ENCODE results near the gene KIF21A. TPM values are rescaled to one million over a fixed set of nuclear protein-coding genes. Genes with fewer than 3 reads are reported as not detected.

The KIF21A gene
- total and polyA plus RNA-seq, 5 donors from 2014 or later: 1.7 to 10.7 (median 2.1) TPM

- Mint-ChIP-seq H3K4me1 (peaks cover 0 to 3% (median 0%) of the 10 kb centered on the region in 4 donors), H3K36me3 (peaks cover 5% of the 10 kb centered on the region)
- no peak for ATAC-seq (ENCODE audit: low read depth in 2 of 2)
Measured at GRCh38 chr12:39386335-39386734, 56.6 kb downstream of the KIF21A start.

GRCh38 chr12:39383114-39383513 is 59.8 kb downstream of the KIF21A start:
- no peaks in the 10 kb centered on the region for H3K9me3 ChIP-seq (ENCODE audit: control insufficient read depth in 2 of 2, low read length in 2 of 2)
- no peak for ATAC-seq (ENCODE audit: low read depth in 2 of 2)
- no peaks in the 10 kb centered on the region for H3K36me3 ChIP-seq (ENCODE audit: control insufficient read depth, insufficient read depth, low read length)
- no peaks in the 10 kb centered on the region for H3K4me1 ChIP-seq (ENCODE audit: control insufficient read depth, insufficient read depth, low read length, poor library complexity, severe bottlenecking)
- no peaks in the 10 kb centered on the region for H3K27me3 ChIP-seq (ENCODE audit: control insufficient read depth, insufficient read depth, low read length)
- DNase-seq: no peak
- Mint-ChIP-seq H3K9me3 (no peaks in the 10 kb centered on the region), H3K4me1 (peaks cover 0 to under 1% (median 0%) of the 10 kb centered on the region in 4 donors), H3K27ac (no peak overlapping the region), H3K4me3 (no peak overlapping the region), H3K36me3 (peaks cover 5% of the 10 kb centered on the region), H3K27me3 (no peaks in the 10 kb centered on the region)
- no peak overlapping the region for H3K27ac ChIP-seq (ENCODE audit: insufficient read depth, low read length, poor library complexity, severe bottlenecking)
- H3K4me3 ChIP-seq (ENCODE audit: low read depth, low read length): no peak overlapping the region

More at GRCh38 chr12:39386335-39386734, 56.6 kb downstream of the KIF21A start:
- H3K27me3 ChIP-seq (ENCODE audit: control insufficient read depth, insufficient read depth, low read length): no peaks in the 10 kb centered on the region
- H3K27me3 Mint-ChIP-seq: no peaks in the 10 kb centered on the region
- no peak overlapping the region for H3K4me3 ChIP-seq (ENCODE audit: low read depth, low read length)
- H3K4me3 Mint-ChIP-seq: no peak overlapping the region
- H3K9me3 Mint-ChIP-seq: no peaks in the 10 kb centered on the region
- H3K36me3 ChIP-seq (ENCODE audit: control insufficient read depth, insufficient read depth, low read length): no peaks in the 10 kb centered on the region
- no peak overlapping the region for H3K27ac ChIP-seq (ENCODE audit: insufficient read depth, low read length, poor library complexity, severe bottlenecking)
- no peaks in the 10 kb centered on the region for H3K9me3 ChIP-seq (ENCODE audit: control insufficient read depth in 2 of 2, low read length in 2 of 2)
- H3K27ac Mint-ChIP-seq: no peak overlapping the region
- H3K4me1 ChIP-seq (ENCODE audit: control insufficient read depth, insufficient read depth, low read length, poor library complexity, severe bottlenecking): no peaks in the 10 kb centered on the region
- no peak for DNase-seq

- Mint-ChIP-seq H3K36me3 (no peaks in the 10 kb centered on the region), H3K27me3 (no peaks in the 10 kb centered on the region), H3K27ac (no peak overlapping the region), H3K9me3 (peaks cover 0 to 1% (median 0%) of the 10 kb centered on the region in 7 donors), H3K4me3 (no peak overlapping the region), H3K4me1 (peaks cover 0 to 4% (median 1%) of the 10 kb centered on the region in 4 donors)
- Histone ChIP-seq H3K4me1 (ENCODE audit: control insufficient read depth, insufficient read depth, low read length, poor library complexity, severe bottlenecking) (no peaks in the 10 kb centered on the region), H3K36me3 (ENCODE audit: control insufficient read depth, insufficient read depth, low read length) (no peaks in the 10 kb centered on the region), H3K27me3 (ENCODE audit: control insufficient read depth, insufficient read depth, low read length) (no peaks in the 10 kb centered on the region), H3K27ac (ENCODE audit: insufficient read depth, low read length, poor library complexity, severe bottlenecking) (no peak overlapping the region), H3K4me3 (ENCODE audit: low read depth, low read length) (no peak overlapping the region), H3K9me3 (ENCODE audit: control insufficient read depth in 2 of 2, low read length in 2 of 2) (no peaks in the 10 kb centered on the region)
- DNase-seq: no peak
- no peak for ATAC-seq (ENCODE audit: low read depth in 2 of 2)
Measured at GRCh38 chr12:39380090-39380489, 62.8 kb downstream of the KIF21A start.

- H3K36me3 Mint-ChIP-seq: no peaks in the 10 kb centered on the region
- Histone ChIP-seq H3K36me3 (ENCODE audit: control insufficient read depth, insufficient read depth, low read length) (no peaks in the 10 kb centered on the region), H3K27ac (ENCODE audit: insufficient read depth, low read length, poor library complexity, severe bottlenecking) (no peak overlapping the region), H3K4me3 (ENCODE audit: low read depth, low read length) (no peak overlapping the region), H3K27me3 (ENCODE audit: control insufficient read depth, insufficient read depth, low read length) (no peaks in the 10 kb centered on the region), H3K4me1 (ENCODE audit: control insufficient read depth, insufficient read depth, low read length, poor library complexity, severe bottlenecking) (no peaks in the 10 kb centered on the region), H3K9me3 (ENCODE audit: control insufficient read depth in 2 of 2, low read length in 2 of 2) (no peaks in the 10 kb centered on the region)
- peaks cover under 1 to 4% (median 1%) of the 10 kb centered on the region in 4 donors for H3K4me1 Mint-ChIP-seq
- ATAC-seq (ENCODE audit: low read depth in 2 of 2): no peak
- H3K9me3 Mint-ChIP-seq: peaks cover 0 to 1% (median 0%) of the 10 kb centered on the region in 7 donors
- no peak overlapping the region for H3K4me3 Mint-ChIP-seq
- H3K27ac Mint-ChIP-seq: no peak overlapping the region
- no peaks in the 10 kb centered on the region for H3K27me3 Mint-ChIP-seq
- DNase-seq: no peak
Measured at GRCh38 chr12:39378341-39378740, 64.6 kb downstream of the KIF21A start.

- no peaks in the 10 kb centered on the region for H3K36me3 ChIP-seq (ENCODE audit: control insufficient read depth, insufficient read depth, low read length)
- no peak overlapping the region for H3K4me3 ChIP-seq (ENCODE audit: low read depth, low read length)
- DNase-seq (peak in 1 of 3 donors; percentile 10), ATAC-seq (ENCODE audit: low read depth in 2 of 2) (no peak)
- Mint-ChIP-seq H3K36me3 (no peaks in the 10 kb centered on the region), H3K27me3 (no peaks in the 10 kb centered on the region), H3K4me1 (peaks cover 4 to 13% (median 12%) of the 10 kb centered on the region in 4 donors), H3K27ac (no peak overlapping the region), H3K4me3 (no peak overlapping the region), H3K9me3 (peaks cover 0 to 1% (median 0%) of the 10 kb centered on the region in 7 donors)
- peaks cover 5% of the 10 kb centered on the region for H3K4me1 ChIP-seq (ENCODE audit: control insufficient read depth, insufficient read depth, low read length, poor library complexity, severe bottlenecking)
- no peaks in the 10 kb centered on the region for H3K27me3 ChIP-seq (ENCODE audit: control insufficient read depth, insufficient read depth, low read length)
- no peak overlapping the region for H3K27ac ChIP-seq (ENCODE audit: insufficient read depth, low read length, poor library complexity, severe bottlenecking)
- H3K9me3 ChIP-seq (ENCODE audit: control insufficient read depth in 2 of 2, low read length in 2 of 2): no peaks in the 10 kb centered on the region
Measured at GRCh38 chr12:39375206-39375808, 67.6 kb downstream of the KIF21A start.

GRCh38 chr12:39372929-39373328 is 70.0 kb downstream of the KIF21A start:
- H3K27me3 ChIP-seq (ENCODE audit: control insufficient read depth, insufficient read depth, low read length): no peaks in the 10 kb centered on the region
- H3K27me3 Mint-ChIP-seq: no peaks in the 10 kb centered on the region
- DNase-seq: peak in 2 of 3 donors; percentile 1 to 67
- peak overlapping the region; percentile 22 for H3K4me3 ChIP-seq (ENCODE audit: low read depth, low read length)
- no peaks in the 10 kb centered on the region for H3K9me3 ChIP-seq (ENCODE audit: control insufficient read depth in 2 of 2, low read length in 2 of 2)
- H3K9me3 Mint-ChIP-seq: peaks cover 0 to 1% (median 0%) of the 10 kb centered on the region in 7 donors
- no peaks in the 10 kb centered on the region for H3K36me3 ChIP-seq (ENCODE audit: control insufficient read depth, insufficient read depth, low read length)
- no peak overlapping the region for H3K27ac ChIP-seq (ENCODE audit: insufficient read depth, low read length, poor library complexity, severe bottlenecking)
- peak; percentile 79 to 89 for ATAC-seq (ENCODE audit: low read depth in 2 of 2)
- H3K27ac Mint-ChIP-seq: peak overlapping the region in 2 of 3 donors; percentile 21 to 54
- peak overlapping the region in 1 of 4 donors; percentile 4 for H3K4me3 Mint-ChIP-seq
- H3K4me1 ChIP-seq (ENCODE audit: control insufficient read depth, insufficient read depth, low read length, poor library complexity, severe bottlenecking): peaks cover 5% of the 10 kb centered on the region
- H3K36me3 Mint-ChIP-seq: peaks cover 5% of the 10 kb centered on the region
- peaks cover 4 to 14% (median 12%) of the 10 kb centered on the region in 4 donors for H3K4me1 Mint-ChIP-seq

- Histone ChIP-seq H3K4me3 (ENCODE audit: low read depth, low read length) (no peak overlapping the region), H3K36me3 (ENCODE audit: control insufficient read depth, insufficient read depth, low read length) (no peaks in the 10 kb centered on the region), H3K27ac (ENCODE audit: insufficient read depth, low read length, poor library complexity, severe bottlenecking) (no peak overlapping the region), H3K4me1 (ENCODE audit: control insufficient read depth, insufficient read depth, low read length, poor library complexity, severe bottlenecking) (peaks cover 5% of the 10 kb centered on the region), H3K9me3 (ENCODE audit: control insufficient read depth in 2 of 2, low read length in 2 of 2) (no peaks in the 10 kb centered on the region), H3K27me3 (ENCODE audit: control insufficient read depth, insufficient read depth, low read length) (no peaks in the 10 kb centered on the region)
- Mint-ChIP-seq H3K36me3 (peaks cover 5% of the 10 kb centered on the region), H3K4me1 (peaks cover 4 to 14% (median 12%) of the 10 kb centered on the region in 4 donors), H3K4me3 (no peak overlapping the region), H3K27me3 (no peaks in the 10 kb centered on the region), H3K27ac (peak overlapping the region in 1 of 3 donors; percentile 54), H3K9me3 (peaks cover 0 to 1% (median 0%) of the 10 kb centered on the region in 7 donors)
- DNase-seq: no peak
- ATAC-seq (ENCODE audit: low read depth in 2 of 2): no peak
Measured at GRCh38 chr12:39372204-39372925, 70.6 kb downstream of the KIF21A start.
